Mucosa of descending colon (tissue), 3 donors: ENCODE measurements around the gene TRERF1. TPM values are rescaled to one million over a fixed set of nuclear protein-coding genes. Genes with fewer than 3 reads are reported as not detected.

Source experiments
- ATAC-seq: fragments of 200-7000 bp; cut with Tn5 transposase; one replicate; pipeline ENCODE4 v1.9.1; 2020; ENCODE audit warnings: mild to moderate bottlenecking, moderate library complexity
- DNase-seq, 3 donors: peaks; one replicate each; pipeline ENCODE4 v3.0.0-alpha.2; 2020
- H3K36me3 ChIP-seq: fragments of 200-600 bp; one replicate; pipeline ENCODE4 v1.8.0; 2021; ENCODE audit warnings: low read depth, mild to moderate bottlenecking
- H3K4me1 ChIP-seq: fragments of 200-600 bp; one replicate; pipeline ENCODE4 v1.8.0; 2021; ENCODE audit warnings: low read depth, mild to moderate bottlenecking
- H3K4me3 ChIP-seq: fragments of 200-600 bp; one replicate; pipeline ENCODE4 v1.8.0; 2021; ENCODE audit warnings: mild to moderate bottlenecking
- H3K9me3 ChIP-seq: fragments of 200-600 bp; one replicate; pipeline ENCODE4 v1.8.0; 2021; ENCODE audit warnings: mild to moderate bottlenecking
- CTCF ChIP-seq: fragments of 200-600 bp; IDR thresholded peaks from one replicate; pipeline ENCODE4 v1.8.0; 2022; ENCODE audit warnings: antibody characterized with exemption, mild to moderate bottlenecking
- intact Hi-C, 2 donors: fragments of 100-400 bp; cut with DNase I in 1 of 2; cut with micrococcal nuclease in 1 of 2; formaldehyde crosslinking; loops; one replicate each; pipeline versions ENCODE4 v1.11.0 to v1.11.1; 2022; cut with DNase I, micrococcal nuclease
- total RNA-seq, 3 donors: library from RNA; stranded (reverse); fragmentation: NEBNext Ultra II Directional in 2 of 3; extraction: Animal tissue kit (Norgen Biotek cat#: 25700) in 2 of 3; gene quantifications; one replicate each; pipeline versions ENCODE4 v1.2.1 to v1.2.4, GENCODE V29; 2021 to 2023
- donor health status: DM: no; HTN: no; CAD: no; lungs with moderate emphysema.
- donor health status: DM: no; HTN: no; CAD: no.
- donor health status: DM: no; HTN: yes; CAD: no.

Gene TRERF1
- total RNA-seq, 3 donors from 2014 or later = 2.8 to 11.2 (median 3.8) TPM

- Histone ChIP-seq H3K9me3 (no peaks in the 10 kb centered on the region), H3K36me3 (no peaks in the 10 kb centered on the region), H3K4me1 (peaks cover 19% of the 10 kb centered on the region), H3K4me3 (no peak overlapping the region)
- no peak for ATAC-seq
- DNase-seq = no peak
- intact Hi-C loops = no loop called here
- TF ChIP-seq CTCF = no peak
Observed at GRCh38 chr6:42280966-42281533, 170.7 kb downstream of the TRERF1 start.

- TF ChIP-seq CTCF = no peak
- intact Hi-C loops = no loop called here
- ATAC-seq (no peak), DNase-seq (peak in 1 of 3 donors; percentile 39)
- Histone ChIP-seq H3K4me3 (no peak overlapping the region), H3K36me3 (no peaks in the 10 kb centered on the region), H3K4me1 (peaks cover 19% of the 10 kb centered on the region), H3K9me3 (no peaks in the 10 kb centered on the region)
Observed at GRCh38 chr6:42279966-42280629, 171.6 kb downstream of the TRERF1 start.

- no peak for TF ChIP-seq CTCF
- H3K9me3 ChIP-seq = no peaks in the 10 kb centered on the region
- intact Hi-C loops = no loop called here
- H3K4me3 ChIP-seq = no peak overlapping the region
- peaks cover 19% of the 10 kb centered on the region for H3K4me1 ChIP-seq
- H3K36me3 ChIP-seq = no peaks in the 10 kb centered on the region
- ATAC-seq = peak; percentile 92
- DNase-seq = peak; percentile 70 to 80 (median 76)
Observed at GRCh38 chr6:42279144-42279781, 172.5 kb downstream of the TRERF1 start.

GRCh38 chr6:42278131-42278853, 173.4 kb downstream of the TRERF1 start:
- Histone ChIP-seq H3K36me3 (no peaks in the 10 kb centered on the region), H3K4me3 (no peak overlapping the region), H3K4me1 (peaks cover 19% of the 10 kb centered on the region), H3K9me3 (no peaks in the 10 kb centered on the region)
- DNase-seq (no peak), ATAC-seq (peak; percentile 3)
- intact Hi-C loops = no loop called here
- TF ChIP-seq CTCF = no peak

- TF ChIP-seq CTCF = no peak
- intact Hi-C loops = no loop called here
- peaks cover 19% of the 10 kb centered on the region for H3K4me1 ChIP-seq
- H3K4me3 ChIP-seq = no peak overlapping the region
- ATAC-seq (no peak), DNase-seq (no peak)
- no peaks in the 10 kb centered on the region for H3K36me3 ChIP-seq
- H3K9me3 ChIP-seq = no peaks in the 10 kb centered on the region
Observed at GRCh38 chr6:42276034-42276890, 175.5 kb downstream of the TRERF1 start.
